Thyroid gland (tissue), 4 donors: ENCODE results near the gene TIMP3.

ENCODE experiments used
- POLR2A ChIP-seq, 2 donors: fragments of 450-650 bp; IDR thresholded peaks; one replicate each; pipeline ENCODE4 v1.6.1; 2017; ENCODE audit warnings: antibody characterized with exemption in 2 of 2, mild to moderate bottlenecking in 2 of 2, moderate library complexity in 1 of 2
- TF ChIP-seq, protein P1 (sequence below), 6 experiments: fragments of 200-600 bp in 3 of 6; fragments of 450-650 bp in 3 of 6; sonication (generic) in 3 of 6; IDR thresholded peaks; one replicate each; pipeline ENCODE4 v1.5.1; 2016 to 2019; ENCODE audit warnings: antibody characterized with exemption in 6 of 6, mild to moderate bottlenecking in 2 of 6, inconsistent platforms in 1 of 6, moderate library complexity in 1 of 6

DNA sequence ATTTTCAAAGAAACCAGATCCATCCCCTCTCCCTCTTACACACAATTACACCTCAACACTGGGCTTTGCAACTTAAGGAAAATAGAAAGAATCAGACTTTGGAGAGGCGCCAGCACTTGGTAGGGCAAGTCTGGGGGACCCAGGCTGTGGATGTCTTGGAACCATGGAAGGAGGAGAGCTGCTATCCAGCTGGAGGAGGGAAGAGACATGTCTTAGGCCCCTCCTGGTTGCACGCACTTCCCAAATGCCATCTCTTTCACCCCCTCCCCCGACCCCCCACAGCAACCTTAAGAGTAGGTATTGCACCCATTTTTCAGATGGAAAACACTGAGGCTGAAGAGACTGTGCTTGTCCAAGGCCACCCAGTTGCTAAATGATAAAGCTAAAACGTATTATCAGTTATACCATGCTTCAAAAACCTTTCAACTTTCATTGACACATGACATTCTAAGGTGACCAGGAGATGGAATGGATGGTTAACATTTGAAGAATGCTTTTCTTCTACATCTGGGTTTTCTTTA, 3.9 kb downstream of the TIMP3 start:
- no peak for TF ChIP-seq POLR2A (IDR thresholded peaks at IDR 0.05)
- TF ChIP-seq, protein P1, sequence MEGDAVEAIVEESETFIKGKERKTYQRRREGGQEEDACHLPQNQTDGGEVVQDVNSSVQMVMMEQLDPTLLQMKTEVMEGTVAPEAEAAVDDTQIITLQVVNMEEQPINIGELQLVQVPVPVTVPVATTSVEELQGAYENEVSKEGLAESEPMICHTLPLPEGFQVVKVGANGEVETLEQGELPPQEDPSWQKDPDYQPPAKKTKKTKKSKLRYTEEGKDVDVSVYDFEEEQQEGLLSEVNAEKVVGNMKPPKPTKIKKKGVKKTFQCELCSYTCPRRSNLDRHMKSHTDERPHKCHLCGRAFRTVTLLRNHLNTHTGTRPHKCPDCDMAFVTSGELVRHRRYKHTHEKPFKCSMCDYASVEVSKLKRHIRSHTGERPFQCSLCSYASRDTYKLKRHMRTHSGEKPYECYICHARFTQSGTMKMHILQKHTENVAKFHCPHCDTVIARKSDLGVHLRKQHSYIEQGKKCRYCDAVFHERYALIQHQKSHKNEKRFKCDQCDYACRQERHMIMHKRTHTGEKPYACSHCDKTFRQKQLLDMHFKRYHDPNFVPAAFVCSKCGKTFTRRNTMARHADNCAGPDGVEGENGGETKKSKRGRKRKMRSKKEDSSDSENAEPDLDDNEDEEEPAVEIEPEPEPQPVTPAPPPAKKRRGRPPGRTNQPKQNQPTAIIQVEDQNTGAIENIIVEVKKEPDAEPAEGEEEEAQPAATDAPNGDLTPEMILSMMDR (IDR thresholded peaks at IDR 0.05): no peak
